ENCODE results near the gene TRIM15.

DNA sequence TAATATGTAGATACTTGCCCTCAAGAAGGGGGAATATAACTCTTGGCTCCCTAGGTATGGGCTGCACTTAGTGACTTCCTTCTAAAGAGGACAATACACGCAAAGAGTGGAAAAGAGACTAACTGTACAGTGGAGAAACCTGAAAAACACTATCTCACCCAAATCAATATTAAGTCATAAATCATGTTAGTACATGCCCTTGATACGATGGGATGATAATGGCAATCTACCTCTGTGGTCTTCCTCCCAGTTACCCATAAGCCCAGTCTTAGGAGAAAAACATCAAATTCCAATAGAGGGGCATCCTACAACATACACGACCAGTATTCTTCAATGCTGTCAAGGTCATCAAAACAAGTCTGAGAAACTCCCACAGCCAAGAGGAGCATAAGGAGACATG lies 48.6 kb downstream of the TRIM15 start:
- TF ChIP-seq EZH2 (IDR thresholded peaks at IDR 0.05) (no peak), POLR2AphosphoS5 (IDR thresholded peaks at IDR 0.05; ENCODE audit: borderline replicate concordance, low read depth, low read length) (no peak)
